ENCODE results near the gene TOX2.
A peak's percentile ranks its signal among the peaks of the same experiment; 100 is the strongest.

TOX2 gene

DNA sequence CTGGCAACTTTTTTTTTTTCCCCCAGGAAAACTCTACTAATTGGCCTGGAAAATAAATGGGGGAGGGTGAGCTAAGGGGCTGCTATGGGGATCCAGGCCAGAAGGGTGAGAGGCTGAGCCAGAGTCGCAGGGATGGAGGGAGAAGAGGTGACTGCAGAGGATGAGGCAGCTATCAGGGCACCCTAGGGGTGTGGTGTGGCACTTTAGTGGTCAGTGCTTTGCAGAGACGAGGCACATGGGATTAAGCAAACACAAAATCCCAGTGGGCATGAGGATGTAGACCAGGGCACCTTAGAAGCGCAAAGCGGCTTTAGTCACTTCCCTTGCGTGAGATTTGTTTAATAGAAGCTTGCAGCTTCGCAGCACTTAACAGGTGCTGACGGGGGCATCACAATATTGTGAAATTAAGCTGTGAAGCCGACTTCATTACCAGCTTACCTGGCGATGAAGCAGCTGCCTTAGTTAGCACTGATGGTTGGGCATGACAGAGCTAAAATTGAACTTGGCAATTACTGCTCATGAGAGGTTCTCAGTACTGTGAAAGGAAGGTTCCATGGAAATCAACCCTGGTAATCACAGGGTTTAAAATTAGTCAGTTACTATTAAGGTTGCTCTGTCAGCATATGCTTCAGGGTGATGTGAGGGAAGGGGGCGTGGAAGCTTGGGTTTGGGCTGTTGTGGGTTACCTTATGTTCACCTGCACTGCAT, 26.0 kb downstream of the TOX2 start:
- DNase-seq: no peak

DNA sequence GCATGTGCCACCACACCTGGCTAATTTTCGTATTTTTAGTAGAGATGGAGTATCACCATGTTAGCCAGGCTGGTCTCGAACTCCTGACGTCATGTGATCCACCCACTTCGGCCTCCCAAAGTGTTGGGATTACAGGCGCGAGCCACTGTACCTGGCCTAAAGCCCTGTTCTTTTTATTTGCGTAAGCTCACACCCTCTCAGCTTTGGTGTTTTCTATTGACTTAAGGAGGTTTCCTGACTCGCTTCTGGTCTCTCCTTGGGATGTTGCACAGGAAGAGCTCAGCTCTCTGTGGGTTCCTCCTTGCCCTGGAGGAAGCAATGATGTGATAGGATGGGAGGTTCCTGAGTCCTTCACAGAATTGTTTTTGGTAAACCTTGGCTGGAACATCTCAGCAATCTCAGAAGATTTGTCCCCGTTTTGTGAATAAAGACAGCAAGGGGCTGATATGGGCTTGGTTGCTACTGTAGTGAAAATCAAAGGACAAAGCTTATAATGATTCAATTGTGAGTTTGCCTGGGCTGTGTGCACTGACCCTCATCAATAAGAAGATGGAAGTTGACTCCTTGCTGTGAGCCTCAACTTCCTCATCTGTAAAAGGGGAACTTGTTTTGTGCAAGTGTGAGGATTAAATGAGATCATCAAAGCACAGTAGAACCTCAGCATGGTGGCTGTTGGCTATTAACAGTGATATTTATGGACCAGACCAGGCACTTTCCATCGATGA, 27.0 kb downstream of the TOX2 start:
- no peak for DNase-seq

DNA sequence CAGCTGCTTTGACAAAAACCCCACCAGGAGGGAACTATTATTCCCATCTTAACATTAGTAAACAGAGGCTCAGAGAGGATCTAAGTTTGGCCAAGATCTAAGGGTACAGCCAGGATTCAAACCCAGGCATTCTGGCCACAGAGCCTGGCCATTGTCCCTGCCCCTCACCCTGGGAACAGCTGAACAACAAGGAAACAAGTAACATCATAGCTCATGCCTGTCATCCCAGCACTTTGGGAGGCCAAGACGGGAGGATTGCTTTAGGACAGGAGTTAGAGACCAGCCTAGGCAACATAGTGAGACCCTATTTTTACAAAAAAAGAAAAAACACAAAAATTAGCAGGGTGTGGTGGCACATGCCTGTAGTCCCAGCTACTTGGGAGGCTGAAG, 27.5 kb downstream of the TOX2 start:
- DNase-seq: no peak

DNA sequence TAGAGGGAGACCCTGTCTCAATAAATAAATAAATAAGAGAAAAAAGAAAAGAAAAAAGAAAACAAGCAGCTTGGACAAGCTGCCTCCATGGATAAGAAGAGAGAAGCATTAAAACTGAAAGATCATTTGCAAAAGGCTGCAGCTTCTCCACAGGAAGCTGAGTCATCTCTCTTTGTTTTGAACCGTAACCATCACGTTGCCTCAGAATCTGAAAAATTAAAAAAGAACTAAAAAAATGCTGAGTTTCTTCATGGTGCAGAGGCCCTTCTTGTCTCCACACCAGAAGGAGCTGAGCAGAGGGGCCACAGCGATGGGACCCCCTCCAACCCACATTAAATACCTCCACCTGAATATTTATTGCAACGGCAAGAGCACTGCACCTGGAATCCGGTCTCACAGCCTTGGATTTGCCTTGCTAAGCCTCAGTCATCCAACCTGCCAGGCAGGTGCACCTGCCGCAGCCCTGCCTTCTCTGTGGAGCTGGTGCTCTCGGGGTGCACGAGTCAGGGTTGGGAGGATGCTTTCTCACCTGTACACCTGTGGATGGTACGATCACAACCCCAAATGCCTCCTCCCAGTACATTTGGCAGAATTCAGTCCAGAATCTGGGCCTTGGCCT, 28.1 kb downstream of the TOX2 start:
- no peak for DNase-seq

DNA sequence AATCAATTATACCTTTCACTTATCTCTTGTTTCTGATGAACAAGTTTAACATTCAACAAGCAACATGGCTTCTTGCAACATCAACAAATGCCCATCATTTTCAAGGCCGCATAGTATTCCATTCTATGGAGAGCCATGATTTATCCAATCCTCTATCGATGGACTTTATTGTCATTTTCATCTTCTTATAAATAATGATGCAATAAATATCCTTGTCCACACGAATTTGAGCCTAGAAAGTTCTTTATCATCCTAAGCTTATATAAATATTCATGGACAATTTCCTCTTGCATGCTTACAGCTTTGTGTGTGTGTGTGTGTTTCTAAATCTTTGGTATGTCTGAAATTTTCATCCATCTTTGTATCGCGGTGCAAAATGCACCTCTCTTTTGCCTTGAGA, 29.1 kb downstream of the TOX2 start:
- DNase-seq: no peak

DNA sequence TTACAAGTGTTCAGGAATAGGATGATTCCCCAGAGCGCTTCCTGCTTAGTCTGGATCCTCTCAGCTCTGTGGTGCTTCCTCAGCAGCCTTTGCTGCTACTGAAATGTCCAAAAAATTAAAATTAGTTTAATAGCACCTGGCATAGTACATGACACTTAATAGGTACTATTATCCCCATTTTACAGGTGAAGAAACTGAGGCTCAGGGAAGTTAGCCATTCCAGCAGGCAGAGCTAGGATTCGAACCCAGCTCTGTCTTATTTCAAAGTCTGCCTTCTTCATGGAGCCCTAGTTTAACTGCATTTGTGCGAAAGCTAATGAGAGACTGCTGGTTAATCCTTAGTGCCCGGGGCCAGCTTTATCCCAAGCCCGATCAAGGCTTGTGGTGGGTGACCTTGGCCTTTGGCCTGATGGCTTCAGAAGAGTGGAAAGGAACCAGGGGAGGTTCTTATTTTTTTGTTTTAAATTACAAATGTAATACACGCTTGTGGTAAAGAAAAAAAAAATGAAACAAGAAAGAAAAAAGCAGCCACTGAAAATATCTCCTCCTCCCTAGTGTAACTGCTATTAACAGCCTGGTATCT, 30.1 kb downstream of the TOX2 start:
- DNase-seq: no peak

DNA sequence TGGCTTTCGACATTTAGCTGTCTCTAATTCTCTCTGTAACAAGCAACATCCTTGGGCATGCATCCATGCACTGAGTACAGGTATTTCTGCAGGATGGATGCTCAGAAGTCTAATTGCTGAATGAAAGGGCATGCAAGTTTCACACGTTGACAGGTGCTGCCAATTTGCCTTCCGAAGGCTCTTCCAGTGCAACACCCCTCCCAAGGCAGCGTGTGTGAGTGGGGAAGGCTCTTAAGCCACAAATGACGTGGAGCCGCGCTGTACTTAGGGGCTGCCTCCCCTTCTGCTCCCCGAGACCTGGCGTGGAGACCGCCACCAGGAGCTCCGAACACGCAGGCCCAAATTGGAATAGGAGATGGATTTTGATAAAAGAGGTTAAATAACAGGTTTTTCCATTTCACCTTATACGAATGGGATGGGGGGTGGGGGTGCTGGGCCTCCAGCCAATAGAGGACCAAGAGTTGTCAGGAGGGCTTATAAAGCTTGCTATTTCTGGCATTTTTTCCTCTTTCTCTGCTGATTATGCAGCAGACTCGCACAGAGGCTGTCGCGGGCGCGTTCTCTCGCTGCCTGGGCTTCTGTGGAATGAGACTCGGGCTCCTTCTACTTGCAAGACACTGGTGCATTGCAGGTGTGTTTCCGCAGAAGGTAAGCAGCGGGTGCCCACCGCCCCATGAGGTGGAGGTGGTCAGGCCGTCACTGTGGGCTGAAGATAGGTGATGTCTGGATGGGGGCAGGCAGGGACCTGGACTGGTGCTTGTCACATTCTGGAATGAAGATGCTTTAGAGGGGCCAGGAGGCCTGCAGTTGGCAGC, 30.9 kb downstream of the TOX2 start:
- DNase-seq: no peak

DNA sequence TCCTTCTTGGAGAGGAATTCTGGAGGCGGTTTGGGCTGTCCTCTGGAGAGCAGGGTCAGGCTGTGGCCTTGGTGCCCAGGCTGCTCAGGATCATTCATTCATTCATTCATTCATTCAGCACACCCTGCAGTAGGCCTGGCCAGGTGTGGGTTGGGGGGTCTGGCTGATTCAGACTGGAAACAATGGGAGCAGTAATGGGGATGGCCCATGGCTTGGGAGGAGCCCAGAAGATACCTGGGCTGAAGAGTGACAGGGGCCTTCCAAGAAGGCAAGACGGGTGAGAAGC, 31.5 kb downstream of the TOX2 start:
- DNase-seq: no peak

DNA sequence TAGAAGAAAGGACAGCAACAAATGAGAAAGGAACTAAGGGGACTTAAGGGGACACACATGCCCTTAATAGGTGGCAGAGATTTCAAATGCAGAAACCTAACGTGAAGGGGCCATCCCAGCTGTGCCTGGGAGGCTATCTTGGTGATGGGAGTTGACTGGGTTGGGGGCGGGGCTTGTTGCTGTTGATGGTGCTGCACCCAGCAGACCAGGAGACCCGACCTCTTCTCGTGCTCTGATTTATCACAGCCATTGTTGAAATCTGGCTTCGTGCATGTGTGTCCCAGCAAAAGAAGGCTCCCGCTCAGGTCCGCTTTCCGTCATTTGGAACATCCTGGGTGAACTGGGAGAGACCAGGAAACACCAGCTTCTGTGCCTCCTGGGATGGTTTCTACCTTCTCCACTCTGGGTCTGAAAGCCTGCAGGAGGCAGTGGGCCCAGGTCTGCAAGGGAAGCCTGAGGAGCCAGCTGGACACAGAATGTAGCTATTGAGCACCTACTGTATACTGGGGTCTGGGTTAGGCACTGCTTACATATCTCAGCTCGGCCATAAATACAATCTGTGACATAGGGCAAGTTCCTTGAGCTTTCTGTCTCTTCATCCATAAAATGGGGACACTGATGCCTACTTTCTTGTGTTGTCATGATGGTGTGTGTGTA, 32.1 kb downstream of the TOX2 start:
- no peak for DNase-seq

DNA sequence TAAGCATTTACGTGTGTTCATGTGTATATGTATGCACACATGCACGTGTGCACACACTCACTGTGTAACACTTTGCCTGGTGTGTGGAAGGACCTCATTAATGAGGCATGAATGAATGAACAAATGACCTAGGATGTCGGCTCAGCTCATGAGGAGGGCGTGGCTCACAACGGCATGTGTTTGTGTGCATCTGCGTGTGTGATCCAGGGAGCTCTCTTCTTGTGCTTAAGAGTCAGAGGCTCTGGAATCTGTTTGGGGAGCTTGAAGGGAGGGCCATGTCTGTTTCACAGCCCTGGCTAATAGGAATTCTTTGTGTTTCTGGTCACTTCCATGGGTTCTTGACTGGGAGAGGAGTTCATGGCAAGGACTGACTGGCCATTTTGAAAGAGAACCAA, 32.7 kb downstream of the TOX2 start:
- DNase-seq: no peak

DNA sequence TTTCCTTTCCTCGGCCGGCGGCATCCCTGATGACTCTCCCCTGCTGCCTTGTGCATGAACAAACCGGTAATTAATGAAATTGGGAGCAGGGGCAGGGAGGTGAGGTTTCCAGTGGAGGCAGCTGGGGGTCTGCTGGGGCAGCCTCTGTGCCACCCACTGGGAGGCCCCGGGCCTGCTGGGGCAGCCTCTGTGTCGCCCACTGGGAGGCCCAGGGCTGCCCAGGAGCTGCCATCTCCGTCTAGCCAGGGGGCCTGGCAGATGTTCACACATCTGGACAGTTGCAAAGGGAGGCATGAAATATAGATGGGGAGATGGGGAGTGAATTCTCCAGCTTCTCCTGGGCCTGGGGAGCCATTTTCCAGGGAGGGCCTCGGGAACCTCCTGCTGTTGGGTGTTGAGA, 33.8 kb downstream of the TOX2 start:
- no peak for DNase-seq

DNA sequence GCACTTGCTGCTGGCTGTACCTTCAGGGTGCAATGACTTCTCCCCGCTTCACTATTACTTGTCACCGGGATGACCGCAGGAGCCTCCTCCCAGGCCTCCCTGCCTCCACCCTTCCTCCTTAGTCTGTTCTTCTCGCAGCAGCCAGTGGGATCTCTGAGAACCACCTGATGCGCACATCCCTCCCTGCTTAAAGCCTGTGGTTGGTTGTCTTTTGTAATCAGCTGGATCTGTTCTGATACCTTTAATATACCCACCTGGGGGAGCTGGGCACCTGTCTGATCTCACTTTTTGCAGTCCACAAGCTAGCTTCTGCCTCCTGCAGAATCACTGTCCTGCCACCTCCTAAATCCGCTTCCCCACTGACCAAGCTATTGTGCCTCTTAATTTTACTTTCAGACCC, 34.6 kb downstream of the TOX2 start:
- DNase-seq: no peak

DNA sequence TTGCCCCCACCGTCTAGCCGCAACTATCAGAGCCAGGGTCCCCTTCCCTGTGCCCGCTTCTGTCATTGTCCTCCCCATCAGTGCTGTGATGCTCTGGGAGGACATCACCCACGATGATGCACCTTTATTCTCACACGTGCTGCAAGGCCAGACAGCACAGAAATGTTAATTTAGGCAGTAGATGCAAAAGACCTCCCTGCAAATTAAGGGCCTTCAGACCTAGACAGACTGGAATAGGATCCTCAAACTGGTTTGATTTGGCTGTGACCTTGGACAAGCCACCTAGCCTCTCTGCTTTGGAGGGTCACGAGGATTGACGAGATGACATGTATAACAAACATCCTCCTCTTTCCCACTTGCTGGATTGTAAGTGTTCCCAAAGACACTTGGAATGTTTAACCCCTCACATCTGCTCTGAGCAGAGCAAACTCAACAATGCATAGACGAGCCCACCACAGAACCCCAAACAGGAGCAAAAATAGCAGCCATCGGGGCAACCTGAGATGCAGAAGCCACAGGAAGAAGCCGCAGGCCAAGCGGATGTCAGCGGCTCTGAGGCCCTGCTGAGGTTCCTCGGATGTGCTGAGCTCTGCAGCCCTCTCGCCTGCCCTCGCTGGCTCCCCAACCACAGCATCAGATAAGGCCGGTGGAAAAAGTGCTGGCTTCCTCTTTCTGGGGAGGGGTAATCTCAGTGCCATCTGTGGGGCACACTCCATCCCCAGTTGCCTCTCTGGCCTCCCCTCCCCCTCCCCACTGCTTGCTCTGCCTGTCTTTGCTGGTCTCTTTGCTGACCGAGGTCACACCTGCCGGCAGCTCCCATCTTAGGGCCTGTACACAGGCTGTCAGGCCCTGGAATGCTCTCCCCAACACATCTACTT, 35.3 kb downstream of the TOX2 start:
- no peak for DNase-seq

DNA sequence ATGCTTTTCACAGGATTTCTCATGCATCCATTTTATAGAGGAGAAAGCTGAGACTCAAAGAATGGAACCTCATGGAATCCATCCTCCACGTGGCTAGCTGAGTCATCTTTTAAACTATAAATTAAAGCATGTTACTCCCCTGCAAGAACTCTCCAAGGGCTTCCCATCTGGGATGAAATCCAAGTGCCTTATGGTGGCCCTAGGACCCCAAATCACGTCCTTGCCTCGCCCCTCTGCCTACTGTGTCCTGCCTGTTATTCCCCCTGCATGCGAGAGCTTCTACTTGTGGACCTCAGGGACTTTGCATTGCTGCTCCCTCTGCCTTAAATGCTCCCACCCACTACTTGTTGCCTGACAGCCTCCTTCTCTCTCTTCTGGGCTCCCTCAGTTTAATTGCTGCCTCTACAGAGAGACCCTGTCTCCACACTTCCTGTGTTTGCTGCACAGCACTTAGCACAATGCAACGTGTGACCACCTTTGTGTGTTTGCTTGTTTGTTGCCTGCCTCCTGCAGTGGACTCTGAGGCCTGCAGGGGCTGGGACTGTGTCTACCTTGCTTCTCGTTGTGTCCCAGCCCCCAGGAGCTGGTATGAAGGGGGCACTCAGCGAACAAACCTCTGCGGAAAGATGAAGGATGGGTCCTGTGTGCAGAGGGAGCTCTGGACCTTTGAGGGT, 39.4 kb downstream of the TOX2 start:
- no peak for DNase-seq

DNA sequence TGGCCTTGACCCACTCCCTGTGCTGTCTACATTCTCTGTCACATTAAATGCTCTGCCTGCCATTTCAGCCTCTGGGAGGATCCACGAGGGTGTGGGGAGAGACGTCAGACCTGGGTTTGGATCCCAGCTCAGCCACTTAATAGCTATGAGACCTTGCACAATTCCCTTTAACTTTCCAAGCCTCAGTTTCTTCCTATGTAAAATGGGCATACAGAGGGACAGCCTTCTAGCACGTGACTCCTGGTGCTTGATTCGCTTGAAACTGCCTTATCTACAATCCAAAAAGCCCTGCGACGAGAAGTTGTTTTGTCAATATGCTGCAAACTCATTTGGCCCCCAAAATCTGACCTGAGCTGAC, 40.0 kb downstream of the TOX2 start:
- no peak for DNase-seq

DNA sequence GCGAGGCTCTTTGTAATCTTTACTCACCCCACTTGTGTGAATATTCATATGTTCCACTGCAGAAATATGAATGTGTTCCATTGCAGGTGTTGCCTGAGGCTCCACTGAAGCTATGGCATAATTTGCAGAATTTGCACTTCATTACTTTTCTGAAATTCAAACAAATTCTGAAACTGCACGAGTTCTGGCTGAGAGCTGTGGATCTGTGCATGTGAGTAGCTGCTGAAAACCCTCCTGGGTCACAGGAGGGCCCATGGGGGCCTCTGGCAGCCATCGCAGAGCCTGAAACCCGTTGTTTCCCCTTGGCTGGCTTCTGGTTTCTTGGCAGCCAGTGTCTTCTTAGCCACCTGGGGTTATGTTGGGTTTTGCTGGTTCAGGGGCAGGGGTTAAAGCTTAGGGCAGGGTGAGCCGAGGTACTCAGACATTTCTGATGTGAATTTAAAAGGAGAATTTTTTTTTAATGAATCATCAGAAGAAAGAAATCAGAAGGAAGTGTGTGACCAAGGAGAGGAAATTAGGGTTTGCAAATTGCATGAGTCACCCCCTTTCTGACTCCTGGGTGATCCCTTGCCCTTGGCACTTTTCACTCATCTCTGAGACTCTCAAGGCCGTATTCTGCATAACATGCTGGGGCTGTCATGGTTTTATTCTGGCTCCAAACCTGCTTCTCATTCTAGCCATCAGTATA, 40.6 kb downstream of the TOX2 start:
- DNase-seq: no peak

DNA sequence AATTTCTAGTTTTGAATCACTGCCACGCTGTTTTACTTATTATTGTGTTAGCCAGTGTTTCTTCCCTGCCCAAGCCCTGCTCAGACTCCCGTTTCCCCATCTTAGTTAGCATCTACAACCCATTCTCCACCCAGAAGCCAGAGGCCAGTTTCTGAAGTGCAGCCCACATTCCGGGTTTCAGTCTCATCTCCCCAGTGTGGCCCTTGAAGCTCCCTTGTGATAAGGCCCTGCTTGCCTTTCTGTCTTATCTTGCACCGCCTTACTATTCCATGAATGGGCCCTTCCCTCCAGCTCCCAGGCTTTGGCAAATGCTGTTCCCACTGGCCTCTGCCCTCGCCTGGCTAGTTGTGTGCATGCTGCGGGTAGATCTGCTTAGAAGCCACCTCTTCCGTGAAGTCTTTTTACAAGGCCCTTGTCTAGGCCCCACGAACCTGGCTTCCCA, 41.1 kb downstream of the TOX2 start:
- no peak for DNase-seq

DNA sequence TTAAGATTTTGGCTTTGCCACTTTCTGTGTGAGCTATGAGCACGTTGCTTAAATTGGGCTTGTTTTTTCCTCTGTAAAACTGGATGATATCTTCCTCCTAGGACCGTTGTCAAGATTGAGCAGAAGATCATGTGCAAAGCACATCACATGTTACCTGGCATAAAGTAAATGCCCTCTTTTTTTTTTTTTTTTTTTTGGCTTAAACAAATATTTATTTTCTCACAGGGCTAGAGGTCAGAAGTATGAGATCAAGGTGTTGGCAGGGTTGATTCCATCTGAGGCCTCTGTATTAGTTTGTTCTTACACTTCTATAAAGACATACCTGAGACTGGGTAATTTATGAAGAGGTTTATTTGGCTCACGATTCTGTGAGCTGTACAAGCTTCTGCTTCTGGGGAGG, 42.7 kb downstream of the TOX2 start:
- no peak for DNase-seq

DNA sequence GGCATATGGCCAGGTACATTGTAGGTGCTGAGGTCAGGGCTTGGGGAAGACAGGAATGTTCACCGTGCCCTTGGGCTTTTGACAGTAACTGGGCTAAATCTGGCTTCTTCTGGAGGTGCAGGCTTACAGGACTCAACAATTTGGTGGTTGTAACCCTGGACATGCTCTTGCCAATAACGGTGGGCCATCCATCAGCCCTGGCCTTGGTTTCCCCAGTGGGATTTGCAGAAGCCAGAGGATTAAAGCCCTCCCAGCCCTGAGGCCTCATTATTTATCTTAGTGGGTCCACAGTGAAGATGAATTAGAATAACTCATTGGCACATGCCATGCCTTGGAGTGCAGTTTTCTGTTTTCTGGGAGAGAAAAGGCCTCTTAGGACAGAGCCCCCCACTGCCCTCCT, 44.0 kb downstream of the TOX2 start:
- DNase-seq: no peak

DNA sequence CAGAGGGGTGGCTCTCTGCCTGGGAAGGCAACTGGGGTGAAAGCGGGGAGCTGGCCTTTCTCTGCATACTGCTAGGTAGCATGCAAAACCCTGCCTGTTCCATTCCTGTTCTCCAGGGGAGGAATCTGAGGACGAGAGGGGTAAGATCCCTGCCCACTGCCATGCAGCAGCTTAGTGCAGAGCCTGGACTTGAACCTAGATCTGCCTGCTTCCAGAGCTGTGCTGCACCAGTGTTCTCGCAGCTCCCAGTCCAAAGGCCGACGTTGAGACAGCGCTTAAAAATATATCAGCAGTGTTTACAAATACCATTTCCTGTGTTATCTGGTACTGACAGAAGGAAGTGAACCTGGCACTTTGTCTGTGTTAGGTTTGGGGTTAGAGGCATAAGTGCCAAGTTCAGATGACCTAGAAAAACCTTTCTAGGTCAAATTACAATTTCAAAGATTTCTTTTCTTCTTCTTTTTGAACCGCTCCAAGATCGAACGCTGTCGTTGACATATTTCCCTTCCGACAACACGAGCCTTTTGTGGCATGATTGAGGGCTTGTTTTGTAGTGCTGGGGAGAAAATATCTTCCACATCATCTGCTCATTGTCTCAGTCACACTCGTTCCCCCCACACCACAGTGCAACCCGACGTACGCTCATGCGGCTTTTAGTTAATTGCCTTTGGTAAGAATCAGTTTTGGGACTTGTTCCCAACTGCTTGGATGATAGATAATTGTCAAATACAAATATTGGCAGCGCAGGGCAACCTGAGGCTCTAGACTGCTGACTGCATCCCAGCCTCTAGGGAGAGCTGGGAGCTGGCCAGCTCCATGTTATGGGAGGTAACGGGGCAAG, 44.6 kb downstream of the TOX2 start:
- peak; percentile 91 for DNase-seq
